GM12864 (cell line): ENCODE data around the gene NME3.

ENCODE experiments used
- DNase-seq: peaks from one replicate; pipeline ENCODE4 v3.0.0-alpha.2; 2011; ENCODE audit warnings: low read depth
- H3K4me3 ChIP-seq: 2 replicates; pipeline ENCODE4 v1.5.1; 2011; ENCODE audit warnings: mild to moderate bottlenecking, low read depth, low read length, control low read depth
- TF ChIP-seq, protein P1 (sequence below): IDR thresholded peaks from 2 replicates; pipeline ENCODE4 v1.5.1; 2011; ENCODE audit warnings: low read depth, mild to moderate bottlenecking, moderate library complexity, low read length, control low read depth, inconsistent platforms; ENCODE audit errors: missing control alignments

Gene NME3

GRCh38 chr16:1771864-1772361 lies 570 bp upstream of the NME3 start:
- DNase-seq = no peak
- H3K4me3 ChIP-seq = peak overlapping the region; percentile 72
- TF ChIP-seq, protein P1, sequence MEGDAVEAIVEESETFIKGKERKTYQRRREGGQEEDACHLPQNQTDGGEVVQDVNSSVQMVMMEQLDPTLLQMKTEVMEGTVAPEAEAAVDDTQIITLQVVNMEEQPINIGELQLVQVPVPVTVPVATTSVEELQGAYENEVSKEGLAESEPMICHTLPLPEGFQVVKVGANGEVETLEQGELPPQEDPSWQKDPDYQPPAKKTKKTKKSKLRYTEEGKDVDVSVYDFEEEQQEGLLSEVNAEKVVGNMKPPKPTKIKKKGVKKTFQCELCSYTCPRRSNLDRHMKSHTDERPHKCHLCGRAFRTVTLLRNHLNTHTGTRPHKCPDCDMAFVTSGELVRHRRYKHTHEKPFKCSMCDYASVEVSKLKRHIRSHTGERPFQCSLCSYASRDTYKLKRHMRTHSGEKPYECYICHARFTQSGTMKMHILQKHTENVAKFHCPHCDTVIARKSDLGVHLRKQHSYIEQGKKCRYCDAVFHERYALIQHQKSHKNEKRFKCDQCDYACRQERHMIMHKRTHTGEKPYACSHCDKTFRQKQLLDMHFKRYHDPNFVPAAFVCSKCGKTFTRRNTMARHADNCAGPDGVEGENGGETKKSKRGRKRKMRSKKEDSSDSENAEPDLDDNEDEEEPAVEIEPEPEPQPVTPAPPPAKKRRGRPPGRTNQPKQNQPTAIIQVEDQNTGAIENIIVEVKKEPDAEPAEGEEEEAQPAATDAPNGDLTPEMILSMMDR = no peak

- no peak for DNase-seq
- peak overlapping the region; percentile 72 for H3K4me3 ChIP-seq
- TF ChIP-seq, protein P1 = no peak
Observed at GRCh38 chr16:1770328-1771187, 785 bp downstream of the NME3 start.

- no peak overlapping the region; the same call in 1 of the 2 replicates for H3K4me3 ChIP-seq
Observed at GRCh38 chr16:1769402-1770300, 1.7 kb downstream of the NME3 start.

DNA sequence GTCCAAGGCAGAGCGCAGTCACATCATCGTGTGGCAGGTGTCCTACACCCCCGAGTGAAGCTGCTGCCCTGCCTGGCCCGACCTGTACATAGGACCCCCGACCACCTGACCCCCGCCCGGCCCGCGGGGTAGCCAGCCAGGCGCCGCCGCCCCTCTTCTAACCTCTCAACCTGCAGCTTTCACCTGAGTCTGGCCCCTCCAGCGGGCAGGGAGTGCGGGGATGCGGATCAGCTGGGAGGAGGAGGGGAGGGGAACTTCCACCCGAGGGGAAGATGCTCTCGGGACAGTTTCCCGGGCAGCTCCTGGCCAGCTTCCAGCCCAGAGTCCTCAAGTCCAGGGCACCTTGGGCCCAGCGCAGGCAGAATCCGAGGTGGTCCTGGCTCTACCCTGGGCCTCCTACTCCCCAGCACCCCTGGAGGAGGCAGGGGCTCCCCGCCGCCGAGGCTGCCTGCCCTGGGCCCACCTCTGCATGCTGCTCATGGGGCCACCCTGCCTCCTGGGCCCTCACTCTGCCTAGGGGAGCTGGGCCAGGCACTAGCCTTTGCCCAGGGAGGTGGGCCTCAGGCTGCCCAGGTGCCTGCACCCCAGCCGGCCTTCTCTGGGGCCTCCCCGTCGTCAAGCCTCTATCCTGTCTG lies 2.5 kb downstream of the NME3 start:
- TF ChIP-seq, protein P1 = no peak
- H3K4me3 ChIP-seq = no peak overlapping the region
- no peak for DNase-seq

More at GRCh38 chr16:1769402-1770300, 1.7 kb downstream of the NME3 start:
- TF ChIP-seq, protein P1 = no peak
- no peak for DNase-seq

DNA sequence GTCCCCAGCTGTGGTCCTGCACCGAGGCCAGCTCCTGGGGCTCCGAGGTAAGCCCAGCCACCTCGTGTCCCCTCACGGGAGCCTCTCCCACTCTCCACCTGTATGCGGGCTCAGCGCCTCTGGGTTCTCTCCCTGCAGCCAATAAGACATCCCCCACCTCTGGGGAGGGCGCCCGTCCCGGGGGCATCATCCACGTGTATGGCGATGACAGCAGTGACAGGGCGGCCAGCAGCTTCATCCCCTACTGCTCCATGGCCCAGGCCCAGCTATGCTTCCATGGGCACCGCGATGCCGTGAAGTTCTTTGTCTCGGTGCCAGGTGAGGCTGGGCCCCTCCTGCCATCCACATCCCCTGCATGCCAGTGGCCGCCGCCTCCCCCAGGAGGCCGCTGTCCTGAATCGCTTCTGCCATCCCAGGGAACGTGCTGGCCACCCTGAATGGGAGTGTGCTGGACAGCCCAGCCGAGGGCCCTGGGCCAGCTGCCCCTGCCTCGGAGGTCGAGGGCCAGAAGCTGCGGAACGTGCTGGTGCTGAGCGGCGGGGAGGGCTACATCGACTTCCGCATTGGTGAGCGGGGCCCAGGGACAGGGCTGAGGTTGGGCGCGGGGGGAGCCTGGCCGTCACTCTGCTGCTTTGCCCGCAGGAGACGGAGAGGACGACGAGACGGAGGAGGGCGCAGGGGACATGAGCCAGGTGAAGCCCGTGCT lies 3.1 kb downstream of the NME3 start:
- no peak for DNase-seq
- TF ChIP-seq, protein P1 = no peak
- H3K4me3 ChIP-seq = no peak overlapping the region

DNA sequence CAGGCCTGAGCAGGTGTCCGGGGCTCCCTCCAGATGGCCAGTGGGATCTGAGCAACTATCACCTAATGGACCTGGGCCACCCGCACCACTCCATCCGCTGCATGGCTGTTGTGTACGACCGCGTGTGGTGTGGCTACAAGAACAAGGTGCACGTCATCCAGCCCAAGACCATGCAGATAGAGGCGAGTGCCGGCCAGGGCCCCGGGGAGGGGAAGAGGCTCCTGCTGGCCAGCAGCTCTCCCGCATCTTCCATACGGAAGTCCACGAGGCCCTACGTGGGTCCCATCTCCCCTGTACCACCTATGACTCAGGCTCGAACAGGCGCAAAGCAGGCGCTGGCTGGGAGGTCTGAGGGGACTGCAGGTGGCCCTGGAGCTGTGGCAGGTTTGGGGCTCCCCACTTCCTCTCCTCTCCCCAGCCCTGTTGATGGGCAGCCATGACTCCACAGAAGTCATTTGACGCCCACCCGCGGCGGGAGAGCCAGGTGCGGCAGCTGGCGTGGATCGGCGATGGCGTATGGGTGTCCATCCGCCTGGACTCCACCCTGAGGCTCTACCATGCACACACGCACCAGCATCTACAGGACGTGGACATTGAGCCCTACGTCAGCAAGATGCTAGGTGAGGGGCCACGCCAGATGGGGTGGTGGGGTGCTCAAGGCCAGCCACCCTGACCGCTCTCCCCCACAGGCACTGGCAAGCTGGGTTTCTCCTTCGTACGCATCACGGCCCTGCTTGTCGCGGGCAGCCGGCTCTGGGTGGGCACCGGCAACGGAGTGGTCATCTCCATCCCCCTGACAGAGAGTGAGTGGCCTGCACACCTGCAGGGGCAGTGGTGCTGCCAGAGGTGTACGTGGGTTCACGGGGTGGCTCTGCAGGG lies 4.0 kb downstream of the NME3 start:
- DNase-seq = no peak

More for the DNA sequence above, 4.0 kb downstream of the NME3 start:
- TF ChIP-seq, protein P1 = no peak
- no peak overlapping the region for H3K4me3 ChIP-seq
